A549 treated with GW870086 at 1 μM for 4 hours (cell line): Measurements from ENCODE around the gene CXCL14. TPM values are rescaled to one million over a fixed set of nuclear protein-coding genes. Genes with fewer than 3 reads are reported as not detected.

Source experiments
- total RNA-seq: library from RNA; stranded (reverse); fragments of 200-300 nt; extraction: Qiagen RNA extraction; gene quantifications from 5 replicates; pipeline ENCODE4 v1.2.3, GENCODE V29; 2022; ENCODE audit warnings: low read depth

CXCL14 gene
- total RNA-seq, result 0.09 to 0.21 TPM (median 0.10 TPM) in 5 replicates

GRCh38 chr5:135578685-135579341 is at the start of gene CXCL14:
Gene CXCL14, minus strand, starts transcription at chr5:135578991. Its CDS starts 213 bp downstream, at chr5:135578778.

GRCh38 chr5:135535820-135536801 is 42.7 kb downstream of the CXCL14 start, which contains the start of gene NEUROG1:
Gene NEUROG1, minus strand, starts transcription at chr5:135535964. Its CDS starts 274 bp downstream, at chr5:135535690.

Other genes starting within 250 kb of the CXCL14 start
- 168 to 211 TPM (median 200 TPM) in 5 replicates for gene MACROH2A1, start 179.8 kb downstream of the CXCL14 start, total RNA-seq
- gene DCANP1, start 131.6 kb downstream of the CXCL14 start, total RNA-seq, result not detected in 5 replicates
- gene TIFAB, start 126.6 kb downstream of the CXCL14 start, total RNA-seq, result not detected in 5 replicates
- gene NEUROG1, start 43.0 kb downstream of the CXCL14 start, total RNA-seq, result not detected in 5 replicates